ENCODE data around the gene RASSF3.

DNA sequence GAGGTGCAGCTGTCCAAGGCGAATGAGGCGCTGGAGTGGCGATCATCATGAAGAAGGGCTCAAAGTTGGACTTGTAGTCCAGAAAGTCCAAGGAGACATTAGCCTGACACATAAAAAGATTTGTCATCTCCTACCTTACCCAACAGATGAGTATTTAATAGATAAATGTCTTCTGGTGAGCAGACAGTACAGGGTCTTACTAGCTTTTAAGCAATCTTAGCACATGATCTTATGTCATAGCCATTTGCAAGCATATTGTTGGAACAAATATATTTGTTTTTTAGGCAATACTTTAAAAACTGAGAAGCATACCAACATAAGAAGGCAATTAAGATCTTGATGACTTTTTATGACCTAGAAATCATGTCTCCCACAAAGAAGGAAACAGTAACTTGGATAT, 132.9 kb downstream of the RASSF3 start:
- no peak for TF ChIP-seq CTCF (IDR thresholded peaks at IDR 0.05)
- TF ChIP-seq POLR2A (IDR thresholded peaks at IDR 0.05): no peak
- TF ChIP-seq EP300 (IDR thresholded peaks at IDR 0.05): no peak
- TF ChIP-seq POLR2AphosphoS5 (IDR thresholded peaks at IDR 0.05): no peak
